ENCODE data around the gene MTHFD2.

MTHFD2 gene

GRCh38 chr2:74242354-74243071 is 44.1 kb downstream of the MTHFD2 start:
- Histone ChIP-seq H3K9me3 (ENCODE audit: low read length) (no peaks in the 10 kb centered on the region), H2AFZ (ENCODE audit: low read length) (no peak overlapping the region), H4K20me1 (ENCODE audit: insufficient read depth, low read length) (no peaks in the 10 kb centered on the region), H3F3A (ENCODE audit: insufficient read depth, low read length) (no peaks in the 10 kb centered on the region), H3K36me3 (ENCODE audit: insufficient read depth, low read length) (no peaks in the 10 kb centered on the region), H3K4me2 (ENCODE audit: low read length) (no peak overlapping the region), H3K9ac (ENCODE audit: low read length) (no peak overlapping the region), H3K79me2 (ENCODE audit: insufficient read depth, low read length) (no peaks in the 10 kb centered on the region), H3K4me3 (ENCODE audit: low read depth, low read length, poor library complexity, severe bottlenecking) (no peak overlapping the region), H3K9me2 (ENCODE audit: low read depth, low read length) (no peaks in the 10 kb centered on the region), H3K27me3 (ENCODE audit: insufficient read depth, low read length) (peaks cover 7% of the 10 kb centered on the region), H3K4me1 (ENCODE audit: insufficient read depth, low read length, severe bottlenecking) (no peaks in the 10 kb centered on the region), H3K27ac (ENCODE audit: low read depth, low read length, poor library complexity, severe bottlenecking) (no peak overlapping the region)
- TF ChIP-seq CTCF (IDR thresholded peaks at IDR 0.05; ENCODE audit: low read length) (no peak), EZH2 (IDR thresholded peaks at IDR 0.05; ENCODE audit: borderline replicate concordance, low read length) (no peak)

- Histone ChIP-seq H4K20me1 (ENCODE audit: insufficient read depth, low read length) (no peaks in the 10 kb centered on the region), H3K79me2 (ENCODE audit: insufficient read depth, low read length) (no peaks in the 10 kb centered on the region), H3K4me1 (ENCODE audit: insufficient read depth, low read length, severe bottlenecking) (no peaks in the 10 kb centered on the region), H3K4me2 (ENCODE audit: low read length) (no peak overlapping the region), H3K27ac (ENCODE audit: low read depth, low read length, poor library complexity, severe bottlenecking) (no peak overlapping the region), H2AFZ (ENCODE audit: low read length) (no peak overlapping the region), H3K36me3 (ENCODE audit: insufficient read depth, low read length) (no peaks in the 10 kb centered on the region), H3K9me2 (ENCODE audit: low read depth, low read length) (no peaks in the 10 kb centered on the region), H3K27me3 (ENCODE audit: insufficient read depth, low read length) (peaks cover 7% of the 10 kb centered on the region), H3F3A (ENCODE audit: insufficient read depth, low read length) (no peaks in the 10 kb centered on the region), H3K9me3 (ENCODE audit: low read length) (no peaks in the 10 kb centered on the region), H3K4me3 (ENCODE audit: low read depth, low read length, poor library complexity, severe bottlenecking) (no peak overlapping the region), H3K9ac (ENCODE audit: low read length) (no peak overlapping the region)
- no peak for TF ChIP-seq CTCF (IDR thresholded peaks at IDR 0.05; ENCODE audit: low read length)
- no peak for TF ChIP-seq EZH2 (IDR thresholded peaks at IDR 0.05; ENCODE audit: borderline replicate concordance, low read length)
Observed at GRCh38 chr2:74244286-74244685, 45.9 kb downstream of the MTHFD2 start.

GRCh38 chr2:74246496-74247195 is 48.2 kb downstream of the MTHFD2 start:
- no peak overlapping the region for H3K4me2 ChIP-seq (ENCODE audit: low read length)
- H3F3A ChIP-seq (ENCODE audit: insufficient read depth, low read length) = no peaks in the 10 kb centered on the region
- no peaks in the 10 kb centered on the region for H3K4me1 ChIP-seq (ENCODE audit: insufficient read depth, low read length, severe bottlenecking)
- no peaks in the 10 kb centered on the region for H3K9me3 ChIP-seq (ENCODE audit: low read length)
- no peak for TF ChIP-seq EZH2 (IDR thresholded peaks at IDR 0.05; ENCODE audit: borderline replicate concordance, low read length)
- no peak for TF ChIP-seq CTCF (IDR thresholded peaks at IDR 0.05; ENCODE audit: low read length)
- H3K79me2 ChIP-seq (ENCODE audit: insufficient read depth, low read length) = no peaks in the 10 kb centered on the region
- peaks cover 10% of the 10 kb centered on the region for H3K27me3 ChIP-seq (ENCODE audit: insufficient read depth, low read length)
- H4K20me1 ChIP-seq (ENCODE audit: insufficient read depth, low read length) = no peaks in the 10 kb centered on the region
- no peak overlapping the region for H3K4me3 ChIP-seq (ENCODE audit: low read depth, low read length, poor library complexity, severe bottlenecking)
- no peak overlapping the region for H2AFZ ChIP-seq (ENCODE audit: low read length)
- H3K36me3 ChIP-seq (ENCODE audit: insufficient read depth, low read length) = no peaks in the 10 kb centered on the region
- H3K27ac ChIP-seq (ENCODE audit: low read depth, low read length, poor library complexity, severe bottlenecking) = no peak overlapping the region
- no peak overlapping the region for H3K9ac ChIP-seq (ENCODE audit: low read length)
- no peaks in the 10 kb centered on the region for H3K9me2 ChIP-seq (ENCODE audit: low read depth, low read length)
